A673 (cell line): ENCODE measurements around the gene ANKRD13B.

Experiments
- CTCF ChIP-seq: fragments of 300-800, 200-600 bp; sonication (generic); conservative IDR thresholded peaks from 2 replicates; pipeline ENCODE4 v1.5.1; 2017; ENCODE audit warnings: low read depth, mild to moderate bottlenecking, antibody characterized with exemption, low read length, moderate library complexity, mixed read lengths
- EZH2 ChIP-seq: fragments of 200-600 bp; sonication (generic); IDR thresholded peaks from 2 replicates; pipeline ENCODE4 v1.6.1; 2017; ENCODE audit warnings: borderline replicate concordance, low read depth, mild to moderate bottlenecking, mixed read lengths, antibody characterized with exemption, low read length; ENCODE audit not compliant: poor library complexity, severe bottlenecking

GRCh38 chr17:29659155-29659554 lies 66.2 kb downstream of the ANKRD13B start:
- TF ChIP-seq CTCF (no peak), EZH2 (no peak)
